KMS-11 (cell line): ENCODE data around the gene ZNF385C.

Experiments
- H2AFZ ChIP-seq: fragments of 200-600 bp; sonication (generic); 2 replicates; pipeline ENCODE4 v1.6.1; 2016; ENCODE audit warnings: antibody characterized with exemption, mixed run types, low read depth
- H3K27ac ChIP-seq: fragments of 200-600 bp; sonication (generic); 2 replicates; pipeline ENCODE4 v1.6.1; 2016; ENCODE audit warnings: mild to moderate bottlenecking, mixed run types
- H3K27me3 ChIP-seq: fragments of 200-600 bp; sonication (generic); 2 replicates; pipeline ENCODE4 v1.6.1; 2017; ENCODE audit warnings: mild to moderate bottlenecking, low read depth, mixed run types, moderate library complexity; ENCODE audit not compliant: insufficient read depth
- H3K36me3 ChIP-seq: fragments of 200-600 bp; sonication (generic); 2 replicates; pipeline ENCODE4 v1.6.1; 2017; ENCODE audit warnings: mild to moderate bottlenecking, mixed run types; ENCODE audit not compliant: insufficient read depth
- H3K4me1 ChIP-seq: fragments of 200-600 bp; sonication (generic); 2 replicates; pipeline ENCODE4 v1.6.1; 2016; ENCODE audit warnings: mild to moderate bottlenecking, low read depth, mixed run types; ENCODE audit not compliant: poor library complexity, severe bottlenecking
- H3K4me2 ChIP-seq: fragments of 200-600 bp; sonication (generic); 2 replicates; pipeline ENCODE4 v1.7.0; 2016; ENCODE audit warnings: mild to moderate bottlenecking, mixed run types
- H3K4me3 ChIP-seq: fragments of 200-600 bp; sonication (generic); IDR thresholded peaks from 2 replicates; pipeline ENCODE4 v1.6.1; 2017; ENCODE audit warnings: low read depth, low read length, mixed read lengths; ENCODE audit not compliant: insufficient read depth
- H3K79me2 ChIP-seq: fragments of 200-600 bp; sonication (generic); 2 replicates; pipeline ENCODE4 v1.6.1; 2016; ENCODE audit warnings: low read depth, mixed run types; ENCODE audit not compliant: insufficient read depth
- H3K9ac ChIP-seq: fragments of 200-600 bp; sonication (generic); 2 replicates; pipeline ENCODE4 v1.6.1; 2016; ENCODE audit warnings: mild to moderate bottlenecking, mixed run types
- H4K20me1 ChIP-seq: fragments of 200-600 bp; sonication (generic); 2 replicates; pipeline ENCODE4 v1.6.1; 2016; ENCODE audit warnings: mild to moderate bottlenecking, mixed run types; ENCODE audit not compliant: insufficient read depth
- TF ChIP-seq, protein P1 (sequence below): fragments of 200-600 bp; sonication (generic); conservative IDR thresholded peaks from 2 replicates; pipeline ENCODE4 v1.6.1; 2017; ENCODE audit warnings: low read depth, mild to moderate bottlenecking, antibody characterized with exemption, low read length, moderate library complexity, mixed read lengths

The ZNF385C gene

DNA sequence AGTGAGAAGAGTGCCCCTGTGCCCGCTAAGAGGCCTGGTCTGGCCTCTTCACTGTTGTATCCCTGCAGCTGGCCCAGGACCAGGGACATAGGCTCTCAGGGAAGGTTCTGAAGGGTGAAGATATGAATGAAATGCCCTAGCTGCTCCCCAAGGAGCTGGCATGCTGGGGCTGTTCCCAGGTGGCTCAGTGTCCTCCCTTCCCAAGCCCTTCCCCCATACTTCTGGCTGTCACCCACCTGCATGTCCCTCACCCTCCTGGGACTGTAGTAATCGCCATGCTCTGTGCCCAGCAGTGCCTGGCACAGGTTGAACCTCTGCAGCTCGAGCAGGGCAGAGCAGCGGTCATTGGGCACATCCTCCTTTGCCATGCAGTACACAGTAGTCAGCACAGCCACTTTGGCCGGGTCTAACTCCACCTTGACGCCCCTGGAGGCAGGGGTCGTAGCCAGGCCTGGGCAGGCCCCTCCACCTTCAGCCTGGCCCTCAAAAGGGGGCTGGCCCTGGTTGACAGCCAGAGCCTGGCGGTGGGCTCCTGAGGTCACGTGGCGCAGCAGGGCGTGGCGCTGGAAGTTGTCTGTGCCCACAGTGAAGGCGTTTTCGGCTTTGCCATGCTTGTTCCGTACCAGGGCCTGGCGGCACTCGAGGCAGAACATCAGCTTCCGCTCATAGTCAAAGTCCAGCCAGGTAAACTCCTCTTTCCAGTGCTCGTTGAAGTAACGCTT lies 55.5 kb downstream of the ZNF385C start:
- Histone ChIP-seq H2AFZ (no peak overlapping the region), H3K79me2 (no peaks in the 10 kb centered on the region), H3K27ac (no peak overlapping the region), H3K27me3 (no peaks in the 10 kb centered on the region), H3K9ac (no peak overlapping the region), H3K4me2 (no peak overlapping the region), H3K4me3 (no peak overlapping the region), H3K4me1 (no peaks in the 10 kb centered on the region), H4K20me1 (no peaks in the 10 kb centered on the region), H3K36me3 (no peaks in the 10 kb centered on the region)
- TF ChIP-seq, protein P1, sequence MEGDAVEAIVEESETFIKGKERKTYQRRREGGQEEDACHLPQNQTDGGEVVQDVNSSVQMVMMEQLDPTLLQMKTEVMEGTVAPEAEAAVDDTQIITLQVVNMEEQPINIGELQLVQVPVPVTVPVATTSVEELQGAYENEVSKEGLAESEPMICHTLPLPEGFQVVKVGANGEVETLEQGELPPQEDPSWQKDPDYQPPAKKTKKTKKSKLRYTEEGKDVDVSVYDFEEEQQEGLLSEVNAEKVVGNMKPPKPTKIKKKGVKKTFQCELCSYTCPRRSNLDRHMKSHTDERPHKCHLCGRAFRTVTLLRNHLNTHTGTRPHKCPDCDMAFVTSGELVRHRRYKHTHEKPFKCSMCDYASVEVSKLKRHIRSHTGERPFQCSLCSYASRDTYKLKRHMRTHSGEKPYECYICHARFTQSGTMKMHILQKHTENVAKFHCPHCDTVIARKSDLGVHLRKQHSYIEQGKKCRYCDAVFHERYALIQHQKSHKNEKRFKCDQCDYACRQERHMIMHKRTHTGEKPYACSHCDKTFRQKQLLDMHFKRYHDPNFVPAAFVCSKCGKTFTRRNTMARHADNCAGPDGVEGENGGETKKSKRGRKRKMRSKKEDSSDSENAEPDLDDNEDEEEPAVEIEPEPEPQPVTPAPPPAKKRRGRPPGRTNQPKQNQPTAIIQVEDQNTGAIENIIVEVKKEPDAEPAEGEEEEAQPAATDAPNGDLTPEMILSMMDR = no peak

GRCh38 chr17:42041619-42042018 lies 56.7 kb downstream of the ZNF385C start:
- Histone ChIP-seq H3K4me3 (no peak overlapping the region), H3K4me1 (no peaks in the 10 kb centered on the region), H4K20me1 (no peaks in the 10 kb centered on the region), H3K79me2 (no peaks in the 10 kb centered on the region), H3K36me3 (no peaks in the 10 kb centered on the region), H3K9ac (no peak overlapping the region), H2AFZ (no peak overlapping the region), H3K27me3 (no peaks in the 10 kb centered on the region), H3K27ac (no peak overlapping the region), H3K4me2 (no peak overlapping the region)
- TF ChIP-seq, protein P1 = no peak

DNA sequence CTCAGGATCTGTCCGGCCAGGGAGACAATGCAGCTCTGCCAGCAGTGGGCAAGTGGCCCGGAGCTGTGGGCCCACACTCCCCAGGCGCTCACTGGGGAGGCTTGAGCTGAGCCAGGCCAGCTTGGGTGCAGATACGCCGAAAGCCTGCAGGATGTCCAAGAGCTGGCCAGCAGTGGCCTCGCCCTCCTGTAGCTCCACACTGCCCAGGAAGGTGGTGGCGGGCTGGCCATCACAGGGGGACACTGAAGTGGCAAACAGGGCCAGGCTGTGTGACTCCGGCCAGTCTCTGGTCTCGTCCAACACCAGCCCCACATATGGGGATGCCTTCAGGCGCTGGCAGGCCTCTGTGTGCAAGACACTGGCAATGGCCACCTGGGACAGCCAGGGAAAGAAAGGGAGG lies 57.5 kb downstream of the ZNF385C start:
- no peaks in the 10 kb centered on the region for H3K27me3 ChIP-seq
- H3K27ac ChIP-seq = no peak overlapping the region
- H3K4me1 ChIP-seq = no peaks in the 10 kb centered on the region
- H3K4me2 ChIP-seq = no peak overlapping the region
- TF ChIP-seq, protein P1 = no peak
- H3K9ac ChIP-seq = no peak overlapping the region
- H2AFZ ChIP-seq = no peak overlapping the region
- H3K79me2 ChIP-seq = no peaks in the 10 kb centered on the region
- H3K4me3 ChIP-seq = no peak overlapping the region
- no peaks in the 10 kb centered on the region for H3K36me3 ChIP-seq
- no peaks in the 10 kb centered on the region for H4K20me1 ChIP-seq

DNA sequence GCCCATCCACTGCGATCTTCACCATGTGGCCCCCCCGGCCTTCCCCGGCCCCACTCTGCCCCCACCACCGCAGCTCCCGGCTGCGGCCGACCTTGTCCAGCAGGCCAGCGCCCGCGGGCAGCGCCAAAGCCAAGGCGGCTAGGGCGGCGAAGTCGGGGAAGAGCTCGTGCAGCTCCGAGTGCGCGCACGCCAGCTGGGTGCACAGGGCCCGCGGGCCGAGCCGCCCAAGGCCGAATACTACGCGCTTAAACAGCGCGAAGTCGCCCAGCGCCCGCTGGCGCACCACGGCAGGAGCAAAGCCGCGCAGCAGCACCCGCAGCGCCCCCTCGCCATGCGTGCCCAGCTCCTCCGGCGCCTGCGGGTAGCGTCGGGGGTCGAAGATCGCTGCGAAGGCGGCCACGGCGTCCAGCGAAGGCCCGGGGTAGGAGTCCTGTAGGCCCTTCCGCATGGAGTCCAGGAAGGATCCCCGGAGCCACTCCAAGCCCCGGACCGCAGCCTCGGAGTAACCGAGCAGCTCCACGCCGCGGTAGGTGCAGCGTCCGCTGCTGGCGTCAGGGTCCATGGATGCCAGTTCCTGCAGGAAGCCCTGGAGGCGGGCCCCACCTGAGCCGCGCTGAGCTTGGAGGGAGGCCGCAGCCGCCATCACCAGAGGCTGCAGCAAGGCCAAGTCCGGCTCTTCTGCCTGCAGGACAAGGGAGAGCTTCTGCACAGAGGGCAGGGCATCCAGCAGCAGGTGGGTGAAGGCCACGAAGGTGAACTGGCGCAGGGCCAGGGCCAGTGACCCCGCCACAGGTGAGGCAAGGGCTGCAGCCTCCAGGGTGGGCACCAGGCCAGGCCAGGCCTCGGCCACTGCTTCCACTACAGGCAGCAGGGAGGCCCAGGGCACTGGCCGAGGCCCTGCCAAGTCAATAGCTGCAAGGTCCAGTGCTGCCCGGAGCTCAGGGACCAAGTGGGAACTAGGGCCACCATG lies 58.2 kb downstream of the ZNF385C start:
- Histone ChIP-seq H4K20me1 (no peaks in the 10 kb centered on the region), H3K4me3 (no peak overlapping the region), H3K9ac (no peak overlapping the region), H2AFZ (no peak overlapping the region), H3K27me3 (no peaks in the 10 kb centered on the region), H3K27ac (no peak overlapping the region), H3K4me1 (no peaks in the 10 kb centered on the region), H3K79me2 (no peaks in the 10 kb centered on the region), H3K4me2 (no peak overlapping the region), H3K36me3 (no peaks in the 10 kb centered on the region)
- TF ChIP-seq, protein P1 = no peak
